Bronchial epithelial cell (primary cell): Measurements from ENCODE around the gene CPXM2. TPM values are rescaled to one million over a fixed set of nuclear protein-coding genes. Genes with fewer than 3 reads are reported as not detected.

Experiments
- DNase-seq: peaks from one replicate; pipeline ENCODE4 v3.0.0-alpha.2; 2010; ENCODE audit warnings: low read depth
- FAIRE-seq: peaks from 2 replicates; lab custom pipeline; 2011; peaks lifted over from hg19 to GRCh38; lab: Jason Lieb, UNC
- H3K27me3 ChIP-seq: 2 replicates; pipeline ENCODE4 v1.5.1; 2011; ENCODE audit warnings: low read length; ENCODE audit not compliant: control insufficient read depth, insufficient read depth
- H3K36me3 ChIP-seq: 2 replicates; pipeline ENCODE4 v1.5.1; 2011; ENCODE audit warnings: low read length; ENCODE audit not compliant: control insufficient read depth, insufficient read depth
- H3K4me3 ChIP-seq: 2 replicates; pipeline ENCODE4 v1.5.1; 2011; ENCODE audit warnings: mild to moderate bottlenecking, low read depth, low read length, control low read depth
- total RNA-seq: library from RNA; depleted of rRNA; stranded (reverse); fragments of >200 nt; gene quantifications from 2 replicates; pipeline ENCODE4 v1.2.1, GENCODE V29; 2014
- TF ChIP-seq, protein P1 (sequence below): IDR thresholded peaks from 2 replicates; pipeline ENCODE4 v1.5.1; 2011; ENCODE audit warnings: mild to moderate bottlenecking, moderate library complexity, low read length, control low read depth, inconsistent platforms; ENCODE audit not compliant: insufficient read depth, severe bottlenecking

CPXM2 gene
- total RNA-seq, 1 donor from 2014 or later: 0.26 TPM

DNA sequence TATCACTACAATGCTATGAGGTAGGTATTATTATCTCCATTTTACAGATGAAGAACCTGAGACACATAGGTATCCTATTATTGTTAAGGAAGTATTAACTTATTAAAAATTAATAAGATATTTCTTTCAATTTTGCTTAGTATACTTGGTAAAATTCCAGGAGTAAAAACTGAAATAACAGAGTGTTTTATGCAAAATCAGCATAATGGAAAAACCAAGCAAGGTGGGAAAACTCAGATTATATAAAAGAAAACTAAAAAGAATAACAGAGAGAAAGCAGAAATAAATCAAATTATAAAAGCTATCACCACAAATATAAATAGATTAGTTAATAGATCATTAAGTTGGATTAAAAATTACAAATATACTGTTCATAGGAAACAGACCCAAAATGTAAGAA is 82.0 kb downstream of the CPXM2 start:
- DNase-seq (no peak), FAIRE-seq (no peak)
- no peak overlapping the region for H3K4me3 ChIP-seq
- H3K36me3 ChIP-seq: no peaks in the 10 kb centered on the region
- TF ChIP-seq, protein P1, sequence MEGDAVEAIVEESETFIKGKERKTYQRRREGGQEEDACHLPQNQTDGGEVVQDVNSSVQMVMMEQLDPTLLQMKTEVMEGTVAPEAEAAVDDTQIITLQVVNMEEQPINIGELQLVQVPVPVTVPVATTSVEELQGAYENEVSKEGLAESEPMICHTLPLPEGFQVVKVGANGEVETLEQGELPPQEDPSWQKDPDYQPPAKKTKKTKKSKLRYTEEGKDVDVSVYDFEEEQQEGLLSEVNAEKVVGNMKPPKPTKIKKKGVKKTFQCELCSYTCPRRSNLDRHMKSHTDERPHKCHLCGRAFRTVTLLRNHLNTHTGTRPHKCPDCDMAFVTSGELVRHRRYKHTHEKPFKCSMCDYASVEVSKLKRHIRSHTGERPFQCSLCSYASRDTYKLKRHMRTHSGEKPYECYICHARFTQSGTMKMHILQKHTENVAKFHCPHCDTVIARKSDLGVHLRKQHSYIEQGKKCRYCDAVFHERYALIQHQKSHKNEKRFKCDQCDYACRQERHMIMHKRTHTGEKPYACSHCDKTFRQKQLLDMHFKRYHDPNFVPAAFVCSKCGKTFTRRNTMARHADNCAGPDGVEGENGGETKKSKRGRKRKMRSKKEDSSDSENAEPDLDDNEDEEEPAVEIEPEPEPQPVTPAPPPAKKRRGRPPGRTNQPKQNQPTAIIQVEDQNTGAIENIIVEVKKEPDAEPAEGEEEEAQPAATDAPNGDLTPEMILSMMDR: no peak
- H3K27me3 ChIP-seq: no peaks in the 10 kb centered on the region

DNA sequence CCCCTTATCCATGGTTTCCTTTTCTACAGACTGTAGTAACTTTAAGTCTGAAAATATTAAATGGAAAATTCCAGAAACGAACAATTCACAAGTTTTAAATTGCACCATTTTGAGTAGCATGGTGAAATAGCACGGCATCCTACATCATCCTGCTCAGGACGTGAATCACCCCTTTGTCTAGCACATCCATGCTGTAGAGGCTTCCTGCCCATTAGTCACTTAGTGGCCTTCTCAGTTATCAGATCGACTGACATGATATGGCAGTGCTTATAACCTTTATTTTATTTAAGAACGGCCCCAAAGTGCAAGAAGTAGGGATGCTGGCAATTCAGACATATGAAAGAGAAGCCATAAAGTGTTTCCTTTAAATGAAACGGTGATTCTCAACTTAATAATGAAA is 82.7 kb downstream of the CPXM2 start:
- Histone ChIP-seq H3K4me3 (no peak overlapping the region), H3K27me3 (no peaks in the 10 kb centered on the region), H3K36me3 (no peaks in the 10 kb centered on the region)
- FAIRE-seq (peak; percentile 94), DNase-seq (peak; percentile 87)
- TF ChIP-seq, protein P1: no peak

DNA sequence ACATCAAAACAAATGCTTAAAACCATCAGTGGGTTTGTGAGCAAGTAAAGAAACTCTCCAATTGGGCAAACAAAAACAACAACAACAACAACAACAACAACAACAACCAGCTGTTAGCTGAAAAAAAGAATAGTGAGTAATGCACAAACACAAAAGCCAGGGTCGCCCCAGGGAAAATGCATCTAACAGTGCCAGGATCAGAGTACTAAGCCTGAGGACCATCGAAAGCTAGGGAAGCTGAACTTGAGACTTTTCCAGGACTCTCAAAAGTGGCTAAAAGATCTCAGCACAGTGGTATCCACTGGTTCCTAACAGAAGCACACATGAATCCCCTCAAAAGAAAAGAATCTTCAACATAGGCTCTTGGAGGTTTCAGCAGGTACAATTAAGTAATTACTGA is 83.3 kb downstream of the CPXM2 start:
- Histone ChIP-seq H3K27me3 (no peaks in the 10 kb centered on the region), H3K4me3 (no peak overlapping the region), H3K36me3 (no peaks in the 10 kb centered on the region)
- no peak for DNase-seq
- TF ChIP-seq, protein P1: no peak
- FAIRE-seq: no peak

DNA sequence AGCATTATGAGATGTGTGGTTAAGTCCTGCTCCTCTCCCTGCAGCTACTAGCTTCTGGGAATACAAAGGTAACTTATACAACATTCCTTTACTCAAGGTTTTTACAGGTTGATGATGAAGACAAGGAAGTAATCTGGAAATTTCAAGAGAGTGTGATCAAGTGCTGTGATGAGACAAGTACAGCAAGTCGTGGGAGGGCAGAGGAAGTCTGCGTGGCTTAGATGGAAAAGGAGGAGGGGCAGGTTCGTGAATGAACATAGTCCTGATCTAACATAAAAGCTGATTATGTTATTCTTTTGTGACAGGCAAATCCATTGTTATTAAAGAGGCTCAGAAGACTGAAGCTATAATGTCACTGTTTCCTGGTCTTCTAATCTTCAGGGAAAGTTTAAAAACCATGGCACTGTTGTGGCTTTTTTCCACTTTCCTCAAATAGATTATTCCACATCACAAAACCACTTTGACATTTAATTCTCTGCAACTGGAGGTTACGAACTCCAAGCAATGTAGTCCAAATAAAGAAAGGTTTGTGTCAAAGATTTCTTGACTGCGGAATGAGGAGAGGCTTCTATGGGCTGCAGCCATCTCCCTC is 84.1 kb downstream of the CPXM2 start:
- TF ChIP-seq, protein P1: no peak
- H3K27me3 ChIP-seq: no peaks in the 10 kb centered on the region
- H3K36me3 ChIP-seq: no peaks in the 10 kb centered on the region
- DNase-seq: peak; percentile 54
- no peak overlapping the region for H3K4me3 ChIP-seq
- peak; percentile 96 for FAIRE-seq

DNA sequence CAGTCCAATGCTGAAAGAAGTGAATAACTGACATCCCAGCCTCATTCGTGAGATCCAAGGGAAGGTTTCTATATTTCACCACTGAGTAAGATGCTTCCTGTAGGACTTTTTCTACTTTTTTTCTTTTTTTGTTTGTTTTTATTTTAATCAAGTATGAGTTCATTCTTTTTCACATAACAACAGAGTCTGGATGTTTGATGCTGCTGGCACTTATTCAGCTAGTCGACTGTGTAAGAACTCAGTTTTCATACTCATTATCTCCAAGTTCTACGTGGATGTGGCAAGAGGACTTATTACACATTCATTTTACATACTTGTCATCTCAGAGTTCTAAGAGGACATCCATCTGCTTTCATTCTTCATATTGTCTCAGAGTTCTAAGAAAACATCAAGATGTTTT is 86.9 kb downstream of the CPXM2 start:
- TF ChIP-seq, protein P1: no peak
- DNase-seq (no peak), FAIRE-seq (no peak)
- H3K36me3 ChIP-seq: no peaks in the 10 kb centered on the region
- H3K27me3 ChIP-seq: no peaks in the 10 kb centered on the region
- H3K4me3 ChIP-seq: no peak overlapping the region

DNA sequence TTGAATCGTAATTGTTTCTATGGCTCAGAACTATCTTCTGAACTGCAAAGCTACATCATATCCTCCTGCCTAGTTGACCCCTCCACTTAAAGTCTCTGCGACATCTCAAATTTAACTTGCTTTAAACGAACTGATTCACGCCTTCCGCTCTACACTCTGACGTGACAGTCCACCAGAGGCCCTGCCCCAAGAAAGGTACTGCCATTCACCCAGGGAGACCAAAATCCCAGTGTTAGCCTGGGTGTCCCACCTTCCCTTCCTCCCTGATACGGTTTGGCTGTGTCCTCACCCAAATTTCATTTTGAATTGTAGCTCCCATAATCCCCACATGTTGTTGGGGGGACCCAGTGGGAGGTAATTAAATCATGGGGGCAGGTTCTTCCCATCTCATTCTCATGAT is 90.8 kb downstream of the CPXM2 start:
- H3K27me3 ChIP-seq: no peaks in the 10 kb centered on the region
- no peaks in the 10 kb centered on the region for H3K36me3 ChIP-seq
- H3K4me3 ChIP-seq: no peak overlapping the region
- no peak for DNase-seq
- TF ChIP-seq, protein P1: no peak
- no peak for FAIRE-seq
